ENCODE results near the gene GABRG3. TPM values are rescaled to one million over a fixed set of nuclear protein-coding genes. Genes with fewer than 3 reads are reported as not detected.

The GABRG3 gene
- total RNA-seq, 2 experiments from 2014 or later: not detected

GRCh38 chr15:27514526-27514925 is 543.5 kb downstream of the GABRG3 start:
- intact Hi-C loops (cut with DNase I, micrococcal nuclease): no loop called here

GRCh38 chr15:27527490-27528067 is 556.6 kb downstream of the GABRG3 start:
- Histone ChIP-seq H3K9me3 (ENCODE audit: control insufficient read depth in 1 of 2, insufficient read depth in 1 of 2, low read length in 2 of 2) (peaks cover 0 to 9% of the 10 kb centered on the region in 2 experiments), H3K36me3 (ENCODE audit: insufficient read depth, low read length) (no peaks in the 10 kb centered on the region), H3K27me3 (ENCODE audit: control insufficient read depth in 1 of 2, insufficient read depth in 2 of 2, low read length in 2 of 2) (no peaks in the 10 kb centered on the region), H3K4me1 (ENCODE audit: insufficient read depth, low read length) (no peaks in the 10 kb centered on the region), H3K4me3 (ENCODE audit: low read length) (no peak overlapping the region), H3K27ac (ENCODE audit: low read depth in 1 of 2, low read length in 2 of 2) (no peak overlapping the region)
- Mint-ChIP-seq H3K36me3 (ENCODE audit: low read depth) (no peaks in the 10 kb centered on the region), H3K9me3 (peaks cover 21% of the 10 kb centered on the region), H3K4me3 (no peak overlapping the region), H3K27ac (no peak overlapping the region), H3K4me1 (ENCODE audit: low read depth) (no peaks in the 10 kb centered on the region), H3K27me3 (no peaks in the 10 kb centered on the region)
- ATAC-seq (ENCODE audit: poor library complexity) (no peak), DNase-seq (no peak)
- TF ChIP-seq CTCF (IDR thresholded peaks at IDR 0.05): no peak
- ChIA-PET CTCF (no interaction called here), POLR2A (no interaction called here)
- intact Hi-C loops (cut with DNase I, micrococcal nuclease): no loop called here

More at GRCh38 chr15:27514526-27514925, 543.5 kb downstream of the GABRG3 start:
- CTCF ChIA-PET: no interaction called here
- DNase-seq (no peak), ATAC-seq (ENCODE audit: poor library complexity) (no peak)
- POLR2A ChIA-PET: no interaction called here
- peaks cover 19% of the 10 kb centered on the region for H3K9me3 Mint-ChIP-seq
- no peak for TF ChIP-seq CTCF (IDR thresholded peaks at IDR 0.05)
- H3K27me3 Mint-ChIP-seq: no peaks in the 10 kb centered on the region
- no peak overlapping the region for H3K27ac Mint-ChIP-seq
- Histone ChIP-seq H3K4me3 (ENCODE audit: low read length) (no peak overlapping the region), H3K4me1 (ENCODE audit: insufficient read depth, low read length) (no peaks in the 10 kb centered on the region), H3K27me3 (ENCODE audit: control insufficient read depth in 1 of 2, insufficient read depth in 2 of 2, low read length in 2 of 2) (no peaks in the 10 kb centered on the region), H3K27ac (ENCODE audit: low read depth in 1 of 2, low read length in 2 of 2) (no peak overlapping the region), H3K36me3 (ENCODE audit: insufficient read depth, low read length) (no peaks in the 10 kb centered on the region), H3K9me3 (ENCODE audit: control insufficient read depth in 1 of 2, insufficient read depth in 1 of 2, low read length in 2 of 2) (peaks cover 3 to 6% of the 10 kb centered on the region in 2 experiments)
- H3K36me3 Mint-ChIP-seq (ENCODE audit: low read depth): no peaks in the 10 kb centered on the region
- H3K4me1 Mint-ChIP-seq (ENCODE audit: low read depth): no peaks in the 10 kb centered on the region
- H3K4me3 Mint-ChIP-seq: no peak overlapping the region

- no peak for TF ChIP-seq CTCF (IDR thresholded peaks at IDR 0.05)
- no peaks in the 10 kb centered on the region for H3K4me1 Mint-ChIP-seq (ENCODE audit: low read depth)
- no peaks in the 10 kb centered on the region for H3K27me3 Mint-ChIP-seq
- Histone ChIP-seq H3K4me1 (ENCODE audit: insufficient read depth, low read length) (no peaks in the 10 kb centered on the region), H3K36me3 (ENCODE audit: insufficient read depth, low read length) (no peaks in the 10 kb centered on the region), H3K27me3 (ENCODE audit: control insufficient read depth in 1 of 2, insufficient read depth in 2 of 2, low read length in 2 of 2) (no peaks in the 10 kb centered on the region), H3K4me3 (ENCODE audit: low read length) (no peak overlapping the region), H3K27ac (ENCODE audit: low read depth in 1 of 2, low read length in 2 of 2) (no peak overlapping the region), H3K9me3 (ENCODE audit: control insufficient read depth in 1 of 2, insufficient read depth in 1 of 2, low read length in 2 of 2) (peaks cover 0 to 9% of the 10 kb centered on the region in 2 experiments)
- ChIA-PET POLR2A (no interaction called here), CTCF (no interaction called here)
- intact Hi-C loops (cut with DNase I, micrococcal nuclease): no loop called here
- no peak for ATAC-seq (ENCODE audit: poor library complexity)
- peaks cover 17% of the 10 kb centered on the region for H3K9me3 Mint-ChIP-seq
- no peak for DNase-seq
- no peak overlapping the region for H3K27ac Mint-ChIP-seq
- H3K4me3 Mint-ChIP-seq: no peak overlapping the region
- H3K36me3 Mint-ChIP-seq (ENCODE audit: low read depth): no peaks in the 10 kb centered on the region
Observed at GRCh38 chr15:27529399-27529798, 558.4 kb downstream of the GABRG3 start.

Measured in CD4-positive, alpha-beta T cell (primary cell).